Measurements from ENCODE around the gene KCNH2. TPM values are rescaled to one million over a fixed set of nuclear protein-coding genes. Genes with fewer than 3 reads are reported as not detected.
"Not testable (repeated sequence)": the region's sequence is repeated elsewhere in the genome, so short reads cannot be mapped to it uniquely, and the experiment has no call there.

The KCNH2 gene
- total RNA-seq, 1 donor from 2014 or later, result 49.4 TPM

DNA sequence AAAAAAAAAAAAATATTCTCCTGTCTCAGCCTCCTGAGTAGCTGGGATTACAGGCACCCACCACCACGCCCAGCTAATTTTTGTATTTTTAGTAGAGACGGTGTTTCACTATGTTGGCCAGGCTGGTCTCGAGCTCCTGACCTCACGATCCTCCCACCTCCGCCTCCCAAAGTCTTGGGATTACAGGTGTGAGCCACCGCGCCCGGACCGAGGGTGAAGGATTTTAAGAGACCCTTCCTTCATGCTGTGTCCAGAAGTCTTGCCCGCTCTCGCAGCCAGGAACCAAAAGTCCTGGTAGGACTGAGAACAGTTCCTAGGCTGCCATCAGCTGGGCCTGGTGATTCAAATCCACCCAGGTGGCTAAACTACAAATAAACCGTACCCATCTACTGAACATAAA lies 33.5 kb upstream of the KCNH2 start:
- DNase-seq (ENCODE audit: low spot score), result not testable (repeated sequence)

DNA sequence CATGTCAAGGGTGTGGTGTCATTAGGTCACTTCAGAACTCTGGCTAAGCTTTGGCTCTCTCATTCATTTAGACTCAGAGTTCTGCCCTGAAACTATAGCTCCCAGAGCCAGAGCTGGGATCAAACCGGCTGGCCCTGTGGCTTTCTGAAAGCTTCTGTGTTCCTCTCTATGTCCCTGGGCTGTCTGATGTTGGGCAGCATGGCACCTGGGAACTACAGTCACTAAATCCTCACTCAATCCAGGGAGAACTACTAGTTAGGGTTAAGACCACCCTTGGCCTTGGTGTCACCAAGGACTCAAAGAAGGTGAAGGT lies 32.9 kb upstream of the KCNH2 start:
- no peak for DNase-seq (ENCODE audit: low spot score)

DNA sequence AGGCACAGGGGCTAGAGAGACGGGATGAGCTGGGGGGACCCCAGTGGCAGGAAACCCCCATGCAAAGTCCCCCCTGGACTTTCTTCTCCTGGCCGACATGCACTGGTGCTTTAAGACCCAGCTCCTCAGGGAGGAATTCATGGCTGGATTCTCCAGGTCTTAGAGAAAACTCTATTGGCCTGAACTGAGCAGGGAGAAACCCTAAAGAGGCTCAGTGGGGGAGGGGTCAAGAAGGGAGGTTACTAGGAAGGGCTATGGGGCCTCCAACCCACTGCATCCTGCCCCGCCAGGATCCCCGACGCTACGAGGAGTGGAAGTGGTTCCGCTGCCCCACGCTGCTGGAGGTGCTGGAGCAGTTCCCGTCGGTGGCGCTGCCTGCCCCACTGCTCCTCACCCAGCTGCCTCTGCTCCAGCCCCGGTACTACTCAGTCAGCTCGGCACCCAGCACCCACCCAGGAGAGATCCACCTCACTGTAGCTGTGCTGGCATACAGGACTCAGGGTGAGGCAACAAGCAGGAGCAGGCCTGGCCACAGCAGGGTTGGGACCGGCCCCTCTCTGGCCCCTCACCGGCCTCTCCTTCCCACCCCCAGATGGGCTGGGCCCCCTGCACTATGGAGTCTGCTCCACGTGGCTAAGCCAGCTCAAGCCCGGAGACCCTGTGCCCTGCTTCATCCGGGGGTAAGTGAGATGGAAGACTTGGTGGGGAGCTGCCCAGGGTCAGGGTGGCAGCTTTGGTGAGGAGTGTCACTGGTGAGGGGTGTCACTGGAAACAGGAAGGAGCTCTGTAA lies 32.4 kb upstream of the KCNH2 start:
- DNase-seq (ENCODE audit: low spot score), result no peak

DNA sequence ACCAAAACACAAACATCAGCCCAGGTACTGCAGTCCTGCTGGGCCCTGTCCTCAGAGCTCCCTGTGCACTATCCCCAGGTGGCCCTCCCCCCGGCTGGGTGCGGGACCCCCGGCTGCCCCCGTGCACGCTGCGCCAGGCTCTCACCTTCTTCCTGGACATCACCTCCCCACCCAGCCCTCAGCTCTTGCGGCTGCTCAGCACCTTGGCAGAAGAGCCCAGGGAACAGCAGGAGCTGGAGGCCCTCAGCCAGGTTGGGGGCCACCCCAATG lies 31.9 kb upstream of the KCNH2 start:
- no peak for DNase-seq (ENCODE audit: low spot score)

DNA sequence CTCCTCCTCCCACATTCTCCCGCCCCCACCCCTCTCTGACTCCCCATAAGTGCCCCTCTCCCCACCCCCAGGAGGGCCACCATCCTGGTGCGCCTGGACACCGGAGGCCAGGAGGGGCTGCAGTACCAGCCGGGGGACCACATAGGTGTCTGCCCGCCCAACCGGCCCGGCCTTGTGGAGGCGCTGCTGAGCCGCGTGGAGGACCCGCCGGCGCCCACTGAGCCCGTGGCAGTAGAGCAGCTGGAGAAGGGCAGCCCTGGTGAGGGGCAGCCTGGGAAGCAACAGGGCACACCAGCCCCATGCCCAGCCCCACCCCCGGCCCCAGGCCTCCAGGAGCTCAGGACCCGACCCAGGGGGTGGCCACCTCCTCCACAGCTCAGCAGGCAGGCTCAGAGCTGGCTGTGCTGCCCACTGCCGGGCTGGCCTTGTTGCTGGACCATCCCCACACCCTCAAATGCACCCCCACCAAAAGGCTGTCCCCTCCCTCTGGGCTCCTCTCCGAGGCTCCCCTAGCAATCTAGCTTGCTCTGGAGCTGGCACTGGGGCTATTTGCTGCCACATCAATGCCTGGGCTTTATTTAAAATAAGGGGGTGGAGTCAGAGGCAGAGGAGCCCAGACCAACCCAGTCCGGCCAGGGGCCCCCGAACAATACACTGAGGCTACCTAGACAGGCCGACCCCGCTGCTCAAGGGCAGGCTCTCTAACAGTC lies 31.4 kb upstream of the KCNH2 start:
- no peak for DNase-seq (ENCODE audit: low spot score)

GRCh38 chr7:151008511-151009323 lies 30.6 kb upstream of the KCNH2 start:
- DNase-seq (ENCODE audit: low spot score), result peak; percentile 67

DNA sequence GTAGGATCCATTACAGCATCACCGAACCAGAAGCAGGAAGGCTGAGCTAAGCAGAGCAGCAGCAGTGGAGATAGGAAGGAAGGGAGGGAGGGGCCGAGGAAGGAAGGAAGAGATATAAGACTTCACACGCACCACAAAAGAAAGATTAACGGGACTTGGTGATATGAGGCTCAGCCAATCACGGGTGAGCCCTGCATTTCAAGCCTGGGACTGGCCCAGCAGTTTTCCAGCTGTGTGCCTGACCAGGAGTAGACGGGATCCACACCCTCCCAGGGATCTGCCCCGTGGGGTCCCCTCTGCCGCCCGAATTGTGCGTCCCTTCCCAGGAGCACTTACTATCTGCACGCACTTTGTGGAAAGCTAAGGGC lies 30.0 kb upstream of the KCNH2 start:
- DNase-seq (ENCODE audit: low spot score), result no peak

DNA sequence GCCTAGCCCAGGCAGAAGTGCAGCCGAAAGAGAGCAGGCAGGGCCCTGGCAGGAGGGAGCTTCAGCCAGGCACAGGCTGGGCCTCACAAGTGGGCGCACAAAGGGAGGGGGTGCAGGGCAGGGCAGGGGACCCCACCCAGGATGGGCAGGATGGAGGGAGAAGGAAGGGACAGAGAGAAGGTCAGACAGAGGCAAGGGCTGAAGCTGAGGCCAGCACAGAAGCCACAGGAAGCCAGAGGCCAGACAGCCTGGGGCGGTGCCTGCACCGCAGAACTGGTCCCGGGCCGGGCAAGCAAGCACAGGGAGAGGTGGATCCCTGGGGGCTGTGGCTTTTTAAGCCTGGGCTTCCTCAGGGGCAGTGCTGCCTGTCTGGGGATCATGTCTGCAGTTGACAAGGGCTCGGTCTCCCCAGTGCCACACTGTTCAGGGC lies 29.4 kb upstream of the KCNH2 start:
- DNase-seq (ENCODE audit: low spot score), result no peak

DNA sequence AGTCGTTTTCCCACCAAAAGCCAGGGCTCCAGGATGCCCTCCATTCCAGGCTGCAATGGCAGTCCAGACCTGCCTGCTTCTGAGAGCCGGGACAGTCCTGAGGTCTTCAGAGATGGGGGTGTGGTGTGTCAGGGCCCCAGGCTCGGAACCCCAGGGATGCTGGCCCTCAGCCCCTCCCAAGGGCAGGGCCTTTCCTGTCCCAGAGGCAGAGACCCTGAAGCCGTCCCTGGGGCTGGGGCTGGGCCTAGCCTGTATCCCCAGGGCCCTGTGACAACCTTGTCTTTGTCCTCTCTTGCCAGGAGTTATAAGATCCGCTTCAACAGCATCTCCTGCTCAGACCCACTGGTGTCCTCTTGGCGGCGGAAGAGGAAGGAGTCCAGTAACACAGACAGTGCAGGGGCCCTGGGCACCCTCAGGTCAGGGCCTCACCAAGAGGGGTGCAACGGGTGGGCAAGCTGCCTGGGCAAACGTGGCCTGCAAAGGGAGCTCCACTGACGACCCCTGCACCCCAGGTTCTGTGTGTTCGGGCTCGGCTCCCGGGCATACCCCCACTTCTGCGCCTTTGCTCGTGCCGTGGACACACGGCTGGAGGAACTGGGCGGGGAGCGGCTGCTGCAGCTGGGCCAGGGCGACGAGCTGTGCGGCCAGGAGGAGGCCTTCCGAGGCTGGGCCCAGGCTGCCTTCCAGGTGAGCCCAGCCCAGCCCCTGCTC lies 28.6 kb upstream of the KCNH2 start:
- DNase-seq (ENCODE audit: low spot score), result no peak

GRCh38 chr7:151005566-151005965 lies 27.4 kb upstream of the KCNH2 start:
- no peak for DNase-seq (ENCODE audit: low spot score)

DNA sequence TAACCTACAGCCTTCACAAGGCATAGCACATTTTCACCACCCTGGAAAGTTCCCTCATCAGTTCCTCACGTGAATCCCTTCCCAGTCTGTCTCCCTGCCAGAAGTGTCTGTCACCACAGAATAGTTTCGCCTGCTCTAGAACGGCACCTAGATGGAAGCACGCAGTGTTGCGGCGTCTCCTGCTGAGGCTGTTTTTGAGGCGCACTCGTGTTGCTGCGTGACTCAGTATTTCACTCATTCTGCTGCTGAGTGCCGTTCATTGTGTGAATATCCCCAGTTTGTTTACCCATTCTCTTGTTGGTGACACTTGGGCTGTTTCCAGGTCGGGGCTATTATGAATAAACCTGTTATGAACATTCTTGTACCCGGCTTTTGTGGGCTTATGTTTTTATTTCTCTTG lies 25.5 kb upstream of the KCNH2 start:
- no peak for DNase-seq (ENCODE audit: low spot score)

DNA sequence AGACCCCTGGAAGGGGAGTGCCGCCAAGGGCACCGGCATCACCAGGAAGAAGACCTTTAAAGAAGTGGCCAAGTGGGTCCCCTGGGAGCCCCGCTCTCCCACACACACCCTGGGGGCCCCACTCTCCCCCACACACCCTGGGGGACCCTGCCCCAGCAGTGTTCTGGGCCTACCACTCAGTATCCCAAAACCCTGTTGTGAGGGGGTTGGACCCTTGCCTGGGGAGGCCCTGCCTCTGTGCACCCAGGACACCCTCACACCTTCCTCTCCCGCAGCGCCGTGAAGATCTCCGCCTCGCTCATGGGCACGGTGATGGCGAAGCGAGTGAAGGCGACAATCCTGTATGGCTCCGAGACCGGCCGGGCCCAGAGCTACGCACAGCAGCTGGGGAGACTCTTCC lies 23.4 kb upstream of the KCNH2 start:
- no peak for DNase-seq (ENCODE audit: low spot score)

GRCh38 chr7:151000897-151001495 lies 22.9 kb upstream of the KCNH2 start:
- DNase-seq (ENCODE audit: low spot score), result no peak

DNA sequence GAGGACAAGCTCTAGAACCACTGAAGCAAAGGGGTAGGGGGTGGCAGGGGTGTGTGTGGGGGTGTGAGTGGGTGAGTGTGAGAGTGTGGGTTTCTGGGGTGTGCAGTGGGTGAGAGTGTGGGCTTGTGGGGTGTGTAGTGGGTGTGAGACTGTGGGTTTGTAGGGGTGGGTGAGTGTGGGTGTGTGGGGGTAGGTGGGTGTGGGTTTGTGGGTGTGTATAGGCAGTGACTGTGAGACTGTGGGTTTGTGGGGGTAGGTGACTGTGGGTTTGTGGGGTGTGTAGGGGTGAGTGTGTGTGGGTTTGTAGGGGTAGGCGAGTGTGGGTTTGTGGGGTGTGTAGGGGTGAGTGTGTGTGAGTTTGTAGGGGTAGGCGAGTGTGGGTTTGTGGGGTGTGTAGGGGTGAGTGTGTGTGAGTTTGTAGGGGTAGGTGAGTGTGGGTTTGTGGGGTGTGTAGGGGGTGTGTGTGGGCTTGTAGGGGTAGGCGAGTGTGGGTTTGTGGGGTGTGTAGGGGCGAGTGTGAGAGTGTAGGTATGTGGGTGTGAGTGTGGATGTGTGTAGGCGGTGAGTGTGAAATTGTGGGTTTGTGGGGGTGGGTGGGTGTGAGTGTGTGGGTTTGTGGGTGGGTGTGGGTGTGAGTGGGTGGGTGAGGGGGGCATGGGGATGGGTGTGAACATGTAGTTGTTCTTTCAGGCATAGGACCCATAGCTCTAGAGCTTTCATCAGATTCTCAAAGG lies 21.5 kb upstream of the KCNH2 start:
- no peak for DNase-seq (ENCODE audit: low spot score)

DNA sequence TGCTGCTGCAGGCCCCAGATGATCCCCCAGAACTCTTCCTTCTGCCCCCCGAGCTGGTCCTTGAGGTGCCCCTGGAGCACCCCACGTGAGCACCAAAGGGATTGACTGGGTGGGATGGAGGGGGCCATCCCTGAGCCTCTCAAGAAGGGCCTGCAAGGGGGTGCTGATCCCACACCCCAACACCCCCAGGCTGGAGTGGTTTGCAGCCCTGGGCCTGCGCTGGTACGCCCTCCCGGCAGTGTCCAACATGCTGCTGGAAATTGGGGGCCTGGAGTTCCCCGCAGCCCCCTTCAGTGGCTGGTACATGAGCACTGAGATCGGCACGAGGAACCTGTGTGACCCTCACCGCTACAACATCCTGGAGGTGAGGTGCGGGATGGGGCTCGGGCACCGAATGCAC lies 20.9 kb upstream of the KCNH2 start:
- no peak for DNase-seq (ENCODE audit: low spot score)

DNA sequence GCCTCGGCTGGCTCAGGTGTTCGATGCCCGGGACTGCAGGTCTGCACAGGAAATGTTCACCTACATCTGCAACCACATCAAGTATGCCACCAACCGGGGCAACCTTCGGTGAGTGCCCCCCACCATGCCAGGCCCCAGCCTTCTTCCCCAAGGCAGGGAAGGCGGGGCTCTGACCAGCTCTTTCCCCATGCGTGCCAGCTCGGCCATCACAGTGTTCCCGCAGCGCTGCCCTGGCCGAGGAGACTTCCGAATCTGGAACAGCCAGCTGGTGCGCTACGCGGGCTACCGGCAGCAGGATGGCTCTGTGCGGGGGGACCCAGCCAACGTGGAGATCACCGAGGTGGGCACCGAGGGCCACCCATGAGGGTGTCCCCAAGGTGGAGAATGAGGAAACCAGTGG lies 20.2 kb upstream of the KCNH2 start:
- no peak for DNase-seq (ENCODE audit: low spot score)

DNA sequence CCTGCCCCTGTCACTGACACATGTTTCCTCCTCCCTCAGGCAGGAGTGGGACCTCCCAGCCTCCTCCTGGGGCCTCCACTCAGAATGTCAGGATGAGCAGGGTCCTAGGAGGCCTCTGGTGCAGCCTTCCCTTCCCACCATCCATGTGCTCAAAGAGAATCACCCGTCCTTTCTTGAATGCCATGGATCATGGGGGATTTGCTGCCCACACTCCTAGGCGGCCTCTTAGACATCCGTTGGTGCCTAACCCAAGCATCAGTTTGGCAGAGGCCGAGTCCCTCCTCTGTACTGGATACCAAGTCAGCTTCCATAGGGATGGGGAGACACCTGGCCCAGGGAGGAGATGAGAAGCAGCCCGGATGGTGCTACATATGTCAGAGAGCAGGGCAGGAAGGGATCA lies 19.7 kb upstream of the KCNH2 start:
- DNase-seq (ENCODE audit: low spot score), result no peak

- DNase-seq (ENCODE audit: low spot score), result no peak
These were observed 19.0 kb upstream of the KCNH2 start for GRCh38 chr7:150997075-150997511.

DNA sequence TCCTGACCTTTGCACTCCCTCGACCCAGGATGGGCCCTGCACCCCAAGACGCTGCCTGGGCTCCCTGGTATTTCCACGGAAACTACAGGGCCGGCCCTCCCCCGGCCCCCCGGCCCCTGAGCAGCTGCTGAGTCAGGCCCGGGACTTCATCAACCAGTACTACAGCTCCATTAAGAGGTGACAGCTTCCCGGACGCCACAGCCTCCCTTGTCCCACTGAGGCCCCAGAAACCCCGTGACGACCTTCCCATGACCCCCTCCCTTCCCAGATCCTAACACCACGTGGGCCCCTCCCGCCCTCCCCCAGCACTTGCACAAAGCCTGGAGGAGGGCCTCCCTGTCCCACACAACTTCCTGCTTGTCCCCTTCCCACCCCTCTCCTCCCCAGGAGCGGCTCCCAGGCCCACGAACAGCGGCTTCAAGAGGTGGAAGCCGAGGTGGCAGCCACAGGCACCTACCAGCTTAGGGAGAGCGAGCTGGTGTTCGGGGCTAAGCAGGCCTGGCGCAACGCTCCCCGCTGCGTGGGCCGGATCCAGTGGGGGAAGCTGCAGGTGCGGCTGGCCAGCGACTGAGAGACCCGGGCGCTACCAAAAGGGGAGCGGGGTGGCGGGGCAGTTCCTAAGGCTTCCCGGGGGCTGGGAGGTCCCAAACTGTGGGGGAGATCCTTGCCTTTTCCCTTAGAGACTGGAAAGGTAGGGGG lies 18.4 kb upstream of the KCNH2 start:
- DNase-seq (ENCODE audit: low spot score), result no peak

DNA sequence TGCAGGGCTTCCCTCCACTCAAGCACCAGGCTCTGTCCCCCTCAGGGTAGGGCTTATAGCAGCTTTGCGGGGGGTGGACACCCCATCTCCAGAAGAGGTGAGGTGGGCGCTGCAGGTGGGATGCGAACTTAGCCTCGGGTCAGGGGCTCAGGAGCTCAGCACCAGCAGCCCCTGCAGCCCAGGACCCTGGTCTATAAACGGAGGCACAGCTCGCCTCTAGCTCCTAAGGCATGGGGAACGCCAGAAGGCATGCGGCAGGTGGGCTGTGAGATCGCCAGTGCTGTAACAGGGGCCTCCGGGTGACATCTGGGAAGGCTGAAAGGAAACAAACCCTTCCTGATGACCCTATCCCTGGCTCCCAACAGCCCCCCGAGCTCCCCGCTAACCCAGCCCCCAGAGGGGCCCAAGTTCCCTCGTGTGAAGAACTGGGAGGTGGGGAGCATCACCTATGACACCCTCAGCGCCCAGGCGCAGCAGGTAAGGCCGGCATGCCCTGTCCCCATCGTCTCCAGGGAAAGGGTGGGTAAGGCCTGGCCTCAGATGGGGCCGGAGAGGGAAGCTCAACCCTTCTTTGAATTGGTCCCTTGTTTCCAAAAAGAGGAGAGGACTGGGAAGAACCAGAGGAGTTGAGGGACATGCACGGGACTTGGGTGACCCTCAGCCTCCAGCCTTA lies 16.9 kb upstream of the KCNH2 start:
- no peak for DNase-seq (ENCODE audit: low spot score)

Measured in mucosa of gallbladder (tissue), 1 donor.